Vagina (tissue), 2 donors: ENCODE data around the gene ELFN2. TPM values are rescaled to one million over a fixed set of nuclear protein-coding genes. Genes with fewer than 3 reads are reported as not detected.

ENCODE experiments used
- DNase-seq, 2 donors: peaks; one replicate each; pipeline ENCODE4 v3.0.0-alpha.2; 2017; ENCODE audit errors: extremely low spot score in 2 of 2
- H3K27ac ChIP-seq: fragments of 200-600 bp; sonication (generic); one replicate; pipeline ENCODE4 v1.5.1; 2019
- H3K27me3 ChIP-seq: fragments of 200-600 bp; sonication (generic); one replicate; pipeline ENCODE4 v1.5.1; 2019
- H3K36me3 ChIP-seq, 2 donors: fragments of 200-600 bp; sonication (generic); one replicate each; pipeline ENCODE4 v1.5.1; 2017 to 2019
- H3K4me1 ChIP-seq: fragments of 200-600 bp; sonication (generic); one replicate; pipeline ENCODE4 v1.5.1; 2019
- H3K4me3 ChIP-seq, 2 donors: fragments of 200-600 bp; sonication (generic); 1 replicate in 1 of 2; 2 replicates in 1 of 2; pipeline ENCODE4 v1.5.1; 2016 to 2019
- H3K9me3 ChIP-seq: fragments of 200-600 bp; sonication (generic); one replicate; pipeline ENCODE4 v1.5.1; 2019
- CTCF ChIP-seq, 3 experiments: fragments of 450-650 bp in 2 of 3; fragments of 200-600 bp in 1 of 3; sonication (generic) in 1 of 3; IDR thresholded peaks; one replicate each; pipeline ENCODE4 v1.5.1; 2017 to 2019; ENCODE audit warnings: antibody characterized with exemption in 3 of 3, mild to moderate bottlenecking in 2 of 3, moderate library complexity in 2 of 3
- POLR2A ChIP-seq, 2 donors: fragments of 450-650 bp; IDR thresholded peaks; one replicate each; pipeline ENCODE4 v1.6.1; 2017; ENCODE audit warnings: antibody characterized with exemption in 2 of 2, mild to moderate bottlenecking in 2 of 2, moderate library complexity in 2 of 2
- POLR2AphosphoS5 ChIP-seq, 2 donors: sonication (generic); formaldehyde crosslinking; IDR thresholded peaks; one replicate each; pipeline ENCODE4 v1.9.0; 2017; ENCODE audit warnings: antibody characterized with exemption in 2 of 2, mild to moderate bottlenecking in 2 of 2, low read depth in 1 of 2; ENCODE audit not compliant: insufficient read depth in 1 of 2
- intact Hi-C: fragments of 100-400 bp; cut with DNase I; formaldehyde crosslinking; loops from one replicate; pipeline ENCODE4 v1.15.1; 2023
- total RNA-seq: library from RNA; depleted of rRNA; stranded (reverse); fragments of >200 nt; gene quantifications from one replicate; pipeline ENCODE4 v1.2.3, GENCODE V29; 2016

ELFN2 gene
- total RNA-seq, 1 donor from 2014 or later: not detected

- Histone ChIP-seq H3K36me3 (no peaks in the 10 kb centered on the region), H3K4me3 (no peak overlapping the region), H3K4me1 (no peaks in the 10 kb centered on the region), H3K27me3 (peaks cover 4% of the 10 kb centered on the region), H3K9me3 (no peaks in the 10 kb centered on the region), H3K27ac (no peak overlapping the region)
- TF ChIP-seq POLR2AphosphoS5 (IDR thresholded peaks at IDR 0.05; ENCODE audit: insufficient read depth in 1 of 2, low read depth in 1 of 2): no peak
- no peak for TF ChIP-seq POLR2A (IDR thresholded peaks at IDR 0.05)
- no peak for TF ChIP-seq CTCF (IDR thresholded peaks at IDR 0.05)
- intact Hi-C loops: loop anchor here (10.0 kb wide), 1 partner anchor 130 kb away; no protein-coding TSS in a partner anchor
- DNase-seq: no peak
Observed at GRCh38 chr22:37454857-37455686, 27.8 kb upstream of the ELFN2 start.

- H3K4me3 ChIP-seq: no peak overlapping the region
- no peaks in the 10 kb centered on the region for H3K9me3 ChIP-seq
- peaks cover 4% of the 10 kb centered on the region for H3K27me3 ChIP-seq
- H3K27ac ChIP-seq: no peak overlapping the region
- intact Hi-C loops: loop anchor here (10.0 kb wide), 1 partner anchor 129 kb away; no protein-coding TSS in a partner anchor
- DNase-seq: no peak
- TF ChIP-seq CTCF (IDR thresholded peaks at IDR 0.05) (no peak), POLR2AphosphoS5 (IDR thresholded peaks at IDR 0.05; ENCODE audit: insufficient read depth in 1 of 2, low read depth in 1 of 2) (no peak), POLR2A (IDR thresholded peaks at IDR 0.05) (no peak)
- no peaks in the 10 kb centered on the region for H3K4me1 ChIP-seq
- H3K36me3 ChIP-seq: no peaks in the 10 kb centered on the region
Observed at GRCh38 chr22:37453696-37454095, 26.4 kb upstream of the ELFN2 start.

- no peak for DNase-seq
- H3K4me1 ChIP-seq: no peaks in the 10 kb centered on the region
- no peaks in the 10 kb centered on the region for H3K27me3 ChIP-seq
- H3K36me3 ChIP-seq: no peaks in the 10 kb centered on the region
- TF ChIP-seq CTCF (IDR thresholded peaks at IDR 0.05) (no peak), POLR2A (IDR thresholded peaks at IDR 0.05) (no peak), POLR2AphosphoS5 (IDR thresholded peaks at IDR 0.05; ENCODE audit: insufficient read depth in 1 of 2, low read depth in 1 of 2) (no peak)
- intact Hi-C loops: loop anchor here (10.0 kb wide), 1 partner anchor 126 kb away; no protein-coding TSS in a partner anchor
- no peak overlapping the region for H3K4me3 ChIP-seq
- no peak overlapping the region for H3K27ac ChIP-seq
- no peaks in the 10 kb centered on the region for H3K9me3 ChIP-seq
Observed at GRCh38 chr22:37451218-37451617, 23.9 kb upstream of the ELFN2 start.

- H3K36me3 ChIP-seq: no peaks in the 10 kb centered on the region
- intact Hi-C loops: loop anchor here (10.0 kb wide), 1 partner anchor 125 kb away; no protein-coding TSS in a partner anchor
- H3K27ac ChIP-seq: no peak overlapping the region
- no peaks in the 10 kb centered on the region for H3K27me3 ChIP-seq
- TF ChIP-seq POLR2AphosphoS5 (IDR thresholded peaks at IDR 0.05; ENCODE audit: insufficient read depth in 1 of 2, low read depth in 1 of 2) (no peak), POLR2A (IDR thresholded peaks at IDR 0.05) (no peak), CTCF (IDR thresholded peaks at IDR 0.05) (no peak)
- no peak overlapping the region for H3K4me3 ChIP-seq
- no peak for DNase-seq
- H3K9me3 ChIP-seq: no peaks in the 10 kb centered on the region
- no peaks in the 10 kb centered on the region for H3K4me1 ChIP-seq
Observed at GRCh38 chr22:37449331-37450001, 22.2 kb upstream of the ELFN2 start.
